GM19238 (cell line): ENCODE results near the gene PRR33.

Experiments used
- DNase-seq: peaks from one replicate; pipeline ENCODE4 v3.0.0; 2011; ENCODE audit warnings: low spot score; ENCODE audit not compliant: insufficient read length

PRR33 gene

GRCh38 chr11:1928470-1928890 lies 36.8 kb upstream of the PRR33 start:
- no peak for DNase-seq

DNA sequence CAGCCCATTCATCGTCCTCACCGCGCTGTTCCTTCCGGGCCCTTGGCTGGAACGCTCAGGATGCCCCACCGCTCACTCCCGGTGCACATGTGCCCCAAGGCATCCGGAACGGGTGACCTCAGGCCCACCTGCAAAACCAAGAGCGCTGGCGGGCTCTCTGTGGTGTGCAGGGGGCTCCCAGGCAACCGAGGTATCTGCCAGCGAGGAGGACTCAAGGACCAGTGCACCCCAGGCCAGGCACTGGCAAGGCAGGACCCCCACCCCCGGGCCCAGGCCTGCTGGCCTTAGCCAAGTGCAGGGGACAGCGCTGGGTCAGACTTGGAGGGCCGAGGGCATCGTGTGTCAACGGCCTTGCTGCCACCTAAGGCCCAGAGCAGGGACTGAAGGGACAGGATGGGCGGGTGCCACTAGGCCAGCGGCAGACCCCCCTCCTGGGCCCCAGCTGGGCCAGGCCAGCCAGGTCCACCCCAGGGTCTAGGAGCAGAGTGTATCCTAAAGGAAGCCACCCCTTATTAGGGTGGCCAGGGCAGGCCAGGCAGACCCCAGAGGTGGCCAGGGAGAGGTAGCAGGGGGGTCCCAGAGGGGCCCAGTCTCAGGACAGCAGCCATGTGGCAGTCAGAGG lies 36.3 kb upstream of the PRR33 start:
- DNase-seq = no peak

DNA sequence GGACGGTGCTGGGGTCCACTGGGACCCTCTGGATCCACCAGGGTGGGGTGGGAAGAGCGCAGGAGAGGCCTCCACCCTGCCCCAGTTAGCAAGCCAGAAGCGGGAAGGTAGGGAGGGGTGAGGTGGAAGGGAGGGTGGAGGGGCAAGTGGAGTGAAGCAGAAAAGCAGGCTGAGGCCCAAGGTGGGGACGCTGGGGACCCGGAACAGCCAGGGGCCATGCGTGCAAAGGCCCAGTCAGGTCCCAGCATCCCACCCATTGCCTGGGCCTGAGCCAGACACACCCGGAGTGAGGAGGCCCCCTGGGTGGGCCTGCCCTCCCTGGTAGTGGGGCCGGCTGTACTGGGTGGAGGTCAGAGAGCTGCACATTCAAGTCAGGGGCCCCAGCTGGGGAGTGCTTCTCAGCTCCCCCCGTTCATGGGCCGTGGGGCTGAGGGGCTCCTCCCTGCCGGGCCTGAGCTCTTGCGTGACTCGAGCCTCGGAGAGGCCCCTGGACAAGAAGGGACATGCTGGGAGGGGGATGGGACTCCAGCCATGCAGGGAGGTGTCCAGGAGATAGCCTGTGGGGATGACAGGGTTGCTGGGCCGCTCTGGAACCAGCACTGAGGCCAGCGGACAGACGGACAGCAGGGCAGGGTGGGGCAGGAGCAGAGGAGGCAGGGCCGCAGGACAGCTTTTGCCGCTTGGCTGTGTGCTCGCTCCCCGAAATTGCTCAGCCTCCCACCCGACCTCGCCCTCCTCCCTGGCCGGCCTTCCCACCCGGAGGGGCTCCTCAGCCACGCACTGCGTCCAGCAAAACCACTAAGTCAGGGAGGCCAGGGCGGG lies 35.5 kb upstream of the PRR33 start:
- DNase-seq = no peak

DNA sequence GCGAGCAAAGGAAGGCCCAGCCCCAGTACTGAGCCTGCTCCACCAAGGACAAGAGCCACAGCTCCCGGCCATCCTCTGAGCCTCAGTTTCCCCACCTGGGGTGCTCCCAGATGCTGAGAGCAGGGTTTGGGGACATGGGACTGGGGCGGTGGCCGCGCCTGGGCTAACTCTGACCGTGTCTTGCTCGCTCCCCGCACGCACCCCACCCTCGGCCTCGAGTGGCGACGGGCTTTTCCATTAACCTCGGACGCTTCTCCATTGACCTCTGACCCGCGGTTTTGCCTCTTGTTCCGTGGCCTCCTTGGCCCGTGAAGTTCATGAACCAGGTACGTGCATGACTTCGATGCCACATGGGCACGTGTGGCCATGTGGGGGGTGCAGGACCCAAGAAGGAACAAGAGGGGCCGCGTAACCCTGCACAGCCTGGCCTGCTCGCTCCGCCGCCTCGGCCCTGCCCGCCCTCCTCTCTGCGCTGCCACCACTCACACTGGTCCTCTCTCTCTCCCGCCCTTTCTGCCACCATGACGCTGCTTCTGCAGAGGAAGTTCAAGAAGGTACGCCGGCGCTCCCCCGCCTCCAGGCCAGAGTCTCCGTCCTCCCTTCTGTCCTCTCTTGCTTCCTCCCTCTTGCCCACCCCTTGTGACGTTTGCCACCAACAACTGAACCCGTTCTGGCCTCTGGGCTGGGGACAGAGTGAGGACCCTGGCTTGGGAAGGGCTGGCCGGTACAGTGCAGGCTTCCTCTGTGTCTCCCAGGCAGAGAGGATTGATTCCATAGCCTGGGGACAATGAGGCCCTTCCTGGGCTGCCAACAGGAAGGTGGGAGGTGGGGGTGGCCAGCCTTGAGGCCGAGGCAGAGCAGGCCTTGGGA lies 34.7 kb upstream of the PRR33 start:
- DNase-seq = no peak

DNA sequence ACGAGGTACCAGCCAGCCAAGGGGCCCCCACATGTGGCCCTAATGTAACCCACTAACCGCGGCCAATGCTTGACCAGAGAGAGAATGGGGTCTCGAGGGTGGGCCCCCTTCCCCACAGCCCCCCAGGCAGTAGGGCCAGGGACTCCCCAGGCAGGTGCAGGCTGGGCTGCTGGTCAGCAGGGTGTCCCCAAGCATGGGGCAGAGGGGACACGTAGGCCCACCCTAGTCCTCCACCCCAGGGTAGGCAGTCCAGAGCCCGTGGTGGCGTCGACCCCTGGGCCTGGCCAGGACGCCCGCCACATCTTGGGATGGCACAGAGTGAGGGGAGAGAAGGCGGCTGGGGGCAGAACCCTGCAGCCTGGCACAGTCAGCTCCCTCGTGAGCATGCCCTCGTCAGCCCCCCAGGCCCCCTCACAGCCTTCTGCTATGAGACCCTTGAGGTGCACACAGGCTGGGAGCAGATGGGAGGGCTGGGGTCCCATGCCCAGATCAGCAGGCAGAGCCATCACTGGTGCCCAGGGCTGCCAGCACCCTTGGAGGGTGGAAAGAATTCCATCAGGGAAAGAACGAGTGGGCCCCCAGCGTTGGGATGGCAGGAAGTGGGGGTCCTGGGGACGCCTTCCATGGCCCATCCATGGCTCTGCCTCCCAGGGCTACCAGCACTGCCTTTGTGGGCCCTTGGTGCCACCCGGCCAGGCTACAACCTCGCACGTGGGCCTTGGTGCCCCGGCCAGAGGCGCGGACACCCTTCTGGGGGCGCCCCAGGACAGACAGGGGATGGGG lies 33.9 kb upstream of the PRR33 start:
- no peak for DNase-seq

- no peak for DNase-seq
These were observed 33.1 kb upstream of the PRR33 start for GRCh38 chr11:1924646-1925372.

GRCh38 chr11:1924181-1924580 lies 32.5 kb upstream of the PRR33 start:
- no peak for DNase-seq

DNA sequence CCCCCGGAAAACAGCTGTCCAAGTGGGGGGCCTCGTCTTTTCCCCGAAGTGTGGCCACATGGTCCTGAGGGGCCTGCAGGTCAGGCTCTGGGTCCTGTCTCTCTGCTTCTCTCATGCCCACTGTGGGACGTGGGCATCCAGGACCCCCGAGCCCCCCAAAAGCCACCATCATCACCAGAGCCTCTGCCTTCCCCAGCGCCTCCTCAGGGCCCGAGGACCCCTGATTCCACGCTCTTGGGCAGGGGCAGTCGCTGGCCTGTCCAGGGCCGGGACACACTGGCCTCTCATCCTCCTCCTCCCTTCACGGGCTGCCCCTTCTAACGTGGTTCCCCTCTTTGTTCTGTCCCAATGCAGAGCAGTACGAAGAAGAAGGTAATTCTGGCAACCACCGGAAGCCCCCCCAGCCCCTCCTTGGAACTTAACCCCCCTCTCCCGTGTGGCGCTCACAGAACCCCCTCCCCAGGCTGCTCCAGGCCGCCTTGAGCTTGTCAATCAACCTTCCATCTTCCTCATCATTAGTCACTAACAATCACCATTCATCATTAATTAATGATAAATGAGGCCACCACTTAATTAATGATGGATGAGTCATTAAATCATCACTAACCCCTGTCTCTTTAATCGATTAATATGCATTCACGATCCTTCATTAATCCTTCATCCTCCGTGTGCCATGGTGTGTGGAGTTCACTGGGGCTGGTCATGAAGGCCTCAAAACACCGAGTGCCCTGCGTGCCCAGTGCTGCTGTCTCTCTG lies 31.7 kb upstream of the PRR33 start:
- no peak for DNase-seq

DNA sequence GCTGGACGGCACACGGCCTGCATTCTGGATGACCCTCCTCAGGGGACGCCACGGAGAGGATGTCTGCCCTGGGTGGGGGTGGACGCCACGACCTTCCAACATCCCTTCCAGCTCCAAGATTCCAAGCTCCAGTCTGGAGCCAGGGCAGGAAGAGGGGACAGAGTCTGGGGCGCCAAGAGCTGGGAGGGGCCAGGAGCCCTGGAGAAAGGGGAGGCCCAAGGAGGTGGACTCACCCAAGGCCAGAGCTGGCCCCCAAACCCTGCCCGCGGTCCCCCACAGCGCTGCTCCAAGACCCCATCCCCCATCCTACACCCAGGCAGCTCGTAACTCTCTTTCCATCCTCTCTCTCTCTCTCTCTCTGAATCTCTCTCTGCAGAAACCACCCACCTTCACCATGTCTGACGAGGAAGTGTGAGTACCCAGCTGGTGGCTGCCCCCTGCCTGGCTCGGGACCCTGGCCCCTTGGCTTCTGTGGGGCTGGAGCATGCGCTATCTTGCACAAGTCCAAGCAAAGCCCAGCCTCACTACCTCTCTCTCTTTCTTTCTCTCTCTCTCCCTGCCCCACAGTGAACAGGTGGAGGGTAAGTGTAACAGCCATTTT lies 30.9 kb upstream of the PRR33 start:
- DNase-seq = no peak

- DNase-seq = no peak
These were observed 30.0 kb upstream of the PRR33 start for GRCh38 chr11:1921574-1922141.

DNA sequence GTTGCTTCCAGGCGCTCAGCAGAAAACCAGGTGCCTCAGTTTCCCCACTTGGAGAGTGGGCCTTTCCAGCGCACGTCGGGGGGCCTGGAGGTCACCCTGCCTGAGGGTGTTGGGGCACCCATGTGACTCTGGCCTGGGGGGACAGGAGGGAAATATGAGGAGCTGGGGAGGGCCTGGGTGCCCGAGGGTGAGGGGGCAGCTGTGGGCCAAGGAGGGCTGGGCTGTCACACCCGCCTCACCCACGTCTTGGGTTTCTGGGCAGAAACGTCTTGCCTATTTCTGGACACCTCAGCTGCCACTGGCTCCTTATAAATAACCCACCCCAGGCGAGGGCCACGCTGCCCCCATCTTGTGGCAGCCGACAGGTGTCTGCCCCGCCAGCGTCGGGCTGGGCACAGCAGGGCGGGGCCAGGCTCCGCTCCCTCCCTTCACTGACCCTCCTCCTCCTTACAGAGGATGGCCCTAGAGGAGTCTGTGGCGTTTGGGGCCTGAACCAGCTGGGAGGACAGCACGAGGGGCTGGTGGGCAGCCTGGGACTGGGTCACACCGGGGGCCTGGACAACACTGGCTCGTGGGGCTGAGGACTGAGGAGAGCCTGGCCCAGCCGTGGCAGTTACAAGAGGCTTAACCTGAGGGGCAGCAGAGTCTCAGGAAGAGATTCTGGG lies 29.3 kb upstream of the PRR33 start:
- DNase-seq = no peak

- DNase-seq = no peak
These were observed 28.6 kb upstream of the PRR33 start for GRCh38 chr11:1920128-1920908.

DNA sequence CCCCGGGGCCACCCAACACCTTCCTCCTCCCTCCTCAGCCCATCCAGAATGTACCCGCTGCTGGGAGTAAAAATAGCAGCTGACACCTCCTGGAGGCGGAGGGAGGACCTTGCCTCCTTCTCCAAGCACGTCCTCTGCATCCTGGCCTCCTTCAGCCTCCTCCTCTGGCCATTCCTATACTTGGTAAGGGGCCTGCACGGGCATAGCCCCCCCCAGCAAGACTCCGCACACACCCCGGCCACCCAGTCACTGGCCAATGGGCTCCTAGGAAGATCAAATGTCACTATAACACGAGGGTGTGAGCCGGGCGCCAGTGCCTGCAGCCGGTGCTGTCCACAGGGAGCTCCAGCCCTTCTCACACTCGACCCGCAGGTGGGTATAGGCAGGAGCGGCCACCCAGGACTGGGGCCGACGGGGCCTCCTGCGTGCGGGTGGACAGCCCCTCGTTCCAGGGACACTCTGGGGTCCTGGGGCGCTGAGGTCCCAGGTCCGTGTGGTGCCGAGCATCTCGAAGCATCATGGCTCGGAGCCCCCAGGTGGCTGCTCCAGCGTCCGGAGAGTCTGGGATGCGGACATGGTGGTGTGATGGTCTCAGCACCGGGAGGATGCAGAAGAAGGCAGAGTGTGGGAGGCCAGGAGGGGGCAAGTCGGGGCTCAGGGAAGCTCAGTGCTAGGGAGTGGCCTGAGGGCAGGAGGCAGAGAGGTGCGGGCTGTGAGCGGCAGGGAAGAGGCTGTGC lies 27.9 kb upstream of the PRR33 start, which contains the start of gene TNNT3:
TNNT3 (plus strand) TSS at position 313 of the 737 bp plus-strand sequence. CDS start 3,172 bp downstream, outside the sequence.
- DNase-seq = no peak

- DNase-seq = no peak
These were observed 27.0 kb upstream of the PRR33 start for GRCh38 chr11:1918436-1919315.

DNA sequence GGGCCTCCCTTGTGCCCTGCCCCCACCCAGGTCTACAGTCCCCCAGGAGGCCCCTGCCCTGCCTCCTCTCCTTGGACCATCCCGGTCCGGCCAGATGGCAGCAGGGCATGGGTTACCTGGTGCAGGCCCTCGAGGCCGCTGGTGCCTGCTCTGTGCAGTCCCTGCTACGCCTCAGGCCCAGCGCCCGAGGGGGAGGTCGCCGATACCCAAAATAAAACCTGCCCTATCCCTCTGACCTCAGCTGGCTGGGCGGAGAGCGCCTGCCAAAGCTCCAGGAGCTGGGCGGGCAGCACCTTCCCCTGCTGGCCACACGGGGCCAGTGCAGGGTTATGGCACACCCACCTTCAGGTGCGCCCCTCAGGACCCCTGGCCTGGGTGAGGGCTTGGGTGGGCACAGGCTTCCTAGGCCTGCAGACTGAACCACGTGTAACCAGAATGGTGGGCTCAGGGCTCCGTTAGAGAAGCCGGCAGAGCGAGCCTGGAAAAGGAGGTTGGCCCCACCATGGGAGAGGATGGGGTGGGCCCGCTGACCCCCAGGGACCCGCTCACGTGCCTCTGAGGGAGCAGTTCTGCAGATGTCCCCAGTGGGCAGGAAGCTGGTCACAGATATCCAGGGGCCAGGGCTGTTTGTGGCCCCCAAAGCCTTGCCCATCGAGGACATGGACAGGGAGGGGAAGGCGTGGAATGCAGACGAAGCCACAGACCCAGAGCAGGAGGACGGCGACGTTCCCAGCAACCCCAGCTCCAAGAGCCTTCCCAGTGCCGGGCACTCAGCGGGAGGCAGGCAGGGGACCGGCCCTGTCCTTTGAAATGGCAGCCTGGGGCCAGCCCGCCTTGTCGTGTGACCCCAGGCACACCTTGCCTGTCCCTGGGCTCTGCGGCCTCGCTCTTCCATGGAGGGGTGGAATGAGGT lies 26.1 kb upstream of the PRR33 start:
- DNase-seq = no peak
